Hepatocyte (in vitro differentiated cells): ENCODE measurements around the gene PLA2G4D. TPM values are rescaled to one million over a fixed set of nuclear protein-coding genes. Genes with fewer than 3 reads are reported as not detected.

Experiments
- DNase-seq: peaks from one replicate; pipeline ENCODE4 v3.0.0-alpha.2; 2016; ENCODE audit warnings: low spot score
- H2AFZ ChIP-seq: fragments of 200-600 bp; sonication (generic); 2 replicates; pipeline ENCODE4 v1.6.0; 2016; ENCODE audit warnings: antibody characterized with exemption, mild to moderate bottlenecking
- H3K27ac ChIP-seq: fragments of 200-600 bp; sonication (generic); 2 replicates; pipeline ENCODE4 v1.5.1; 2016; ENCODE audit warnings: mild to moderate bottlenecking
- H3K27me3 ChIP-seq: fragments of 200-600 bp; sonication (generic); 2 replicates; pipeline ENCODE4 v1.6.1; 2016
- H3K36me3 ChIP-seq: fragments of 200-600 bp; sonication (generic); replicated peaks from 2 replicates; pipeline ENCODE4 v1.5.1; 2016; ENCODE audit warnings: low read depth; ENCODE audit not compliant: insufficient read depth
- H3K4me1 ChIP-seq: fragments of 200-600 bp; sonication (generic); 2 replicates; pipeline ENCODE4 v1.5.1; 2016; ENCODE audit warnings: mild to moderate bottlenecking, moderate library complexity; ENCODE audit not compliant: insufficient read depth
- H3K4me2 ChIP-seq: fragments of 200-600 bp; sonication (generic); 2 replicates; pipeline ENCODE4 v1.6.0; 2016
- H3K4me3 ChIP-seq: fragments of 200-600 bp; sonication (generic); 2 replicates; pipeline ENCODE4 v1.5.1; 2016; ENCODE audit warnings: mild to moderate bottlenecking
- H3K79me2 ChIP-seq: fragments of 200-600 bp; sonication (generic); 2 replicates; pipeline ENCODE4 v1.6.0; 2017; ENCODE audit warnings: mild to moderate bottlenecking
- H3K9me2 ChIP-seq: fragments of 200-600 bp; sonication (generic); replicated peaks from 2 replicates; pipeline ENCODE4 v1.6.0; 2017; ENCODE audit warnings: mild to moderate bottlenecking; ENCODE audit not compliant: insufficient read depth
- H3K9me3 ChIP-seq: fragments of 200-600 bp; sonication (generic); 2 replicates; pipeline ENCODE4 v1.5.1; 2016; ENCODE audit warnings: low read depth, mild to moderate bottlenecking
- H4K20me1 ChIP-seq: fragments of 200-600 bp; sonication (generic); 2 replicates; pipeline ENCODE4 v1.6.0; 2016; ENCODE audit warnings: mild to moderate bottlenecking; ENCODE audit not compliant: insufficient read depth, poor library complexity, severe bottlenecking
- EZH2 ChIP-seq: fragments of 200-600 bp; sonication (generic); IDR thresholded peaks from 2 replicates; pipeline ENCODE4 v1.6.1; 2016; ENCODE audit warnings: antibody characterized with exemption, mild to moderate bottlenecking, borderline replicate concordance
- EZH2phosphoT487 ChIP-seq: fragments of 200-600 bp; sonication (generic); IDR thresholded peaks from one replicate; pipeline ENCODE4 v1.6.1; 2018; ENCODE audit warnings: antibody characterized with exemption, mild to moderate bottlenecking, low read depth, moderate library complexity; ENCODE audit not compliant: unreplicated experiment, severe bottlenecking
- WGBS: methylation state at CpG from one replicate; pipeline ENCODE4 v1.1.6; 2016; ENCODE audit warnings: low lambda C conversion rate; ENCODE audit errors: missing lambda C conversion rate; 5-methylcytosine and 5-hydroxymethylcytosine counted together
- polyA plus RNA-seq: library from polyadenylated mRNA; unstranded; fragments of >200 nt; fragmentation: Nextera tagmentation; extraction: Ambion mirVana; gene quantifications from 2 replicates; pipeline ENCODE4 v1.2.1, GENCODE V29; 2016
- total RNA-seq: library from RNA; depleted of rRNA; stranded (reverse); fragments of >200 nt; gene quantifications from 2 replicates; pipeline ENCODE4 v1.2.3, GENCODE V29; 2014
- TF ChIP-seq, protein P1 (sequence below): fragments of 200-600 bp; sonication (generic); IDR thresholded peaks from 2 replicates; pipeline ENCODE4 v1.5.1; 2016; ENCODE audit warnings: antibody characterized with exemption, mild to moderate bottlenecking; ENCODE audit not compliant: poor library complexity

Gene PLA2G4D
- total and polyA plus RNA-seq, 2 experiments from 2014 or later = 0.17 TPM; not detected in 1

DNA sequence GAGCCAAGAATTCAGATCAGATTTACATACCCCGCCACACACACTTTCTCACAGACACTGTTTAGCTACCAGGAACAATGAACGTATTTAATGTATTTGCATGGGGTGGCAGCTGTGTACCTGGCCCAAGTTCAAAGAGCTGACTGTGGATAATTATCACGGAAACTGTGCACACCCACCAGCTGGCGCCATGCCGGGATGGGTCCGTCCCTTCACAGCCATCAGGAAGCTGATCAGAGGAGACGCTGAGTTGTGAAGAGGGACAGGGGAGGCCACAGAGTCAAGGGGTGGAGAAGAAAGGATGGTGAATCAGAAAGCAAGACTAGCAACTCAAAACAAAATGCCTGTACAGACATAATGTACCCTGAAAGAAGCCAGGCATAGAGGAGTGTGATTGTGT is 13.1 kb upstream of the PLA2G4D start:
- no peak overlapping the region for H3K4me3 ChIP-seq
- no peaks in the 10 kb centered on the region for H3K36me3 ChIP-seq
- TF ChIP-seq EZH2phosphoT487 (no peak), EZH2 (no peak)
- TF ChIP-seq, protein P1, sequence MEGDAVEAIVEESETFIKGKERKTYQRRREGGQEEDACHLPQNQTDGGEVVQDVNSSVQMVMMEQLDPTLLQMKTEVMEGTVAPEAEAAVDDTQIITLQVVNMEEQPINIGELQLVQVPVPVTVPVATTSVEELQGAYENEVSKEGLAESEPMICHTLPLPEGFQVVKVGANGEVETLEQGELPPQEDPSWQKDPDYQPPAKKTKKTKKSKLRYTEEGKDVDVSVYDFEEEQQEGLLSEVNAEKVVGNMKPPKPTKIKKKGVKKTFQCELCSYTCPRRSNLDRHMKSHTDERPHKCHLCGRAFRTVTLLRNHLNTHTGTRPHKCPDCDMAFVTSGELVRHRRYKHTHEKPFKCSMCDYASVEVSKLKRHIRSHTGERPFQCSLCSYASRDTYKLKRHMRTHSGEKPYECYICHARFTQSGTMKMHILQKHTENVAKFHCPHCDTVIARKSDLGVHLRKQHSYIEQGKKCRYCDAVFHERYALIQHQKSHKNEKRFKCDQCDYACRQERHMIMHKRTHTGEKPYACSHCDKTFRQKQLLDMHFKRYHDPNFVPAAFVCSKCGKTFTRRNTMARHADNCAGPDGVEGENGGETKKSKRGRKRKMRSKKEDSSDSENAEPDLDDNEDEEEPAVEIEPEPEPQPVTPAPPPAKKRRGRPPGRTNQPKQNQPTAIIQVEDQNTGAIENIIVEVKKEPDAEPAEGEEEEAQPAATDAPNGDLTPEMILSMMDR = no peak
- no peak overlapping the region for H3K27ac ChIP-seq
- WGBS = 80% methylated on average over 7 of the region's 7 CpGs
- no peaks in the 10 kb centered on the region for H4K20me1 ChIP-seq
- H2AFZ ChIP-seq = no peak overlapping the region
- H3K27me3 ChIP-seq = no peaks in the 10 kb centered on the region
- H3K9me2 ChIP-seq = no peaks in the 10 kb centered on the region
- H3K4me1 ChIP-seq = no peaks in the 10 kb centered on the region
- H3K79me2 ChIP-seq = no peaks in the 10 kb centered on the region
- no peak overlapping the region for H3K4me2 ChIP-seq
- no peak for DNase-seq
- no peaks in the 10 kb centered on the region for H3K9me3 ChIP-seq

DNA sequence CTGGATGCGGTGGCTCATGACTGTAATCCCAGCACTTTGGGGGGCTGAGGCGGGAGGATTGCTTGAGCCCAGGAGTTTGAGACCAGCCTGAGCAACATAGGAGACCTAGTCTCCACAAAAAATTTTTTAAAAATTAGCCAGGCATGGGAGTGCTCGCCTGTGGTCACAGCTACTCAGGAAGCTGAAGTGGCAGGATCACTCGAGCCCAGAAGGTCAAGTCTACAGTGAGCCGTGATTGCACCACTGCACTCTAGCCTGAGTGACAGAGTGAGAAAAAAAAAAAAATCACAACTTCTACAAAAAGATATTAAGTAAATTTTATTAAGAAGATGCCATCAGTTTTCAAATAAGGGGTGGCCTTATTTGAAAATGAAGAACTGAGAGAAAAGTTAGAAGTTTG is 11.9 kb upstream of the PLA2G4D start:
- Histone ChIP-seq H3K9me3 (no peaks in the 10 kb centered on the region), H3K9me2 (no peaks in the 10 kb centered on the region), H3K79me2 (no peaks in the 10 kb centered on the region), H3K4me1 (no peaks in the 10 kb centered on the region), H3K4me2 (no peak overlapping the region), H2AFZ (no peak overlapping the region), H3K36me3 (no peaks in the 10 kb centered on the region), H3K27me3 (no peaks in the 10 kb centered on the region), H4K20me1 (no peaks in the 10 kb centered on the region), H3K27ac (no peak overlapping the region), H3K4me3 (no peak overlapping the region)
- 73% methylated on average over 5 of the region's 5 CpGs for WGBS
- no peak for TF ChIP-seq EZH2
- TF ChIP-seq, protein P1 = no peak
- no peak for TF ChIP-seq EZH2phosphoT487
- no peak for DNase-seq

GRCh38 chr15:42104095-42104891 is 9.9 kb upstream of the PLA2G4D start:
- DNase-seq = no peak
- no peaks in the 10 kb centered on the region for H3K79me2 ChIP-seq
- H3K9me2 ChIP-seq = no peaks in the 10 kb centered on the region
- H3K27me3 ChIP-seq = no peaks in the 10 kb centered on the region
- WGBS = 89% methylated on average over 11 of the region's 11 CpGs
- H3K36me3 ChIP-seq = no peaks in the 10 kb centered on the region
- no peak overlapping the region for H2AFZ ChIP-seq
- TF ChIP-seq EZH2 (no peak), EZH2phosphoT487 (no peak)
- TF ChIP-seq, protein P1 = no peak
- H3K9me3 ChIP-seq = no peaks in the 10 kb centered on the region
- no peaks in the 10 kb centered on the region for H3K4me1 ChIP-seq
- H3K27ac ChIP-seq = no peak overlapping the region
- H3K4me2 ChIP-seq = no peak overlapping the region
- H4K20me1 ChIP-seq = no peaks in the 10 kb centered on the region
- no peak overlapping the region for H3K4me3 ChIP-seq
